AG04450 (cell line): ENCODE data around the gene NDST3. TPM values are rescaled to one million over a fixed set of nuclear protein-coding genes. Genes with fewer than 3 reads are reported as not detected.
A peak's percentile ranks its signal among the peaks of the same experiment; 100 is the strongest.

Experiments used
- CTCF ChIA-PET: fragments of 300-600, 350-600 bp; formaldehyde crosslinking; extraction: SDS; loops from one replicate; lab custom pipeline; 2022; ENCODE audit warnings: antibody characterized with exemption, inconsistent platforms; lab: Charles Lee
- POLR2A ChIA-PET: fragments of 350-600 bp; formaldehyde crosslinking; extraction: SDS; loops from one replicate; lab custom pipeline; 2021; ENCODE audit warnings: antibody characterized with exemption, inconsistent platforms; lab: Yijun Ruan, JAX
- DNase-seq: peaks from one replicate; pipeline ENCODE4 v3.0.0-alpha.2; 2011; ENCODE audit warnings: low read depth, low spot score
- H3K27ac ChIP-seq: one replicate; pipeline ENCODE4 v1.5.1; 2012; ENCODE audit warnings: low read depth, low read length, control low read depth
- H3K27me3 ChIP-seq: one replicate; pipeline ENCODE4 v1.6.0; 2012; ENCODE audit warnings: low read length; ENCODE audit not compliant: control insufficient read depth, insufficient read depth
- H3K4me3 ChIP-seq: 2 replicates; pipeline ENCODE4 v1.5.1; 2011; ENCODE audit warnings: mild to moderate bottlenecking, low read depth, low read length, control low read depth
- H3K9me3 ChIP-seq: 2 replicates; pipeline ENCODE4 v1.5.1; 2012; ENCODE audit warnings: low read length; ENCODE audit not compliant: control insufficient read depth, insufficient read depth
- polyA plus RNA-seq: library from polyadenylated mRNA; depleted of rRNA; stranded (reverse); fragments of >200 nt; gene quantifications from 2 replicates; pipeline ENCODE4 v1.2.3, GENCODE V29; 2011
- TF ChIP-seq, protein P1 (sequence below): IDR thresholded peaks from 2 replicates; pipeline ENCODE4 v1.5.1; 2011; ENCODE audit warnings: low read depth, low read length, control low read depth, inconsistent platforms

The NDST3 gene
- polyA plus RNA-seq, 1 experiment: 0.02 TPM

DNA sequence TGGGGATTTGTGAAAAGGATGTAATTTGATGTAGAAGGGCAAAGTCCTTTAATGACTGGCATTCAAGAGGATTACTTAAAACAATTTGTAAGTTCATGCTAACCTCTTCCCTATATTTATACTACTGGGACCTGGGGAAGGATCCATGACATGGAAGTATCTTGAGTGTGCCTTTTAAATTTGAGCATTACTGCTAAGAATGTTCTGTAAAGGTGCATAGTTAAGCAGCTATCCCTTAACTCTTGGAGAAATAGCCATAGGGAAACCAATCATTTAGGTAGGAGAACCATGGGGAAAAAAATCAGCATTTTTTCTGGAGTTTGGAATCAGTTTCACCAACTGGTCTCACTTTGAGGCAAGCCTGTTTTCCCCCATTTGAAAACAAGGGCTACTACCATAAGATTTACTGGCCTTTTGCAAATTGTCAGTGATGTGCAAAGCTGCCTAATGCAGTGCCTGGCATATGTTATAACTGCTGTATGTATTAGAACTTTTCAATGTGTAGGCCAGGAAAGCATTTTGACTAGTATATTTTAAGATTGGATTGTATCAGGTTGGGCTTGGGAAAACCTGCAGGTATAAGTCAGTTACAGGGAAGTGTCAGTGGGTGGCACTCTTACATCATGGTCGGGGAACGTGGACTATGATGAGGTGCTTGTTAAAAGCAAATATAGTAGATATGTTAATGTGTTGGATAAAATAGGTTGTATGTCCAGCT is 246.4 kb downstream of the NDST3 start:
- POLR2A ChIA-PET: interaction anchor here (3.4 kb wide), 1 partner anchor 71 kb away, joined by 25 read pairs; the partner anchor contains the start of gene PRSS12
- H3K4me3 ChIP-seq: peak overlapping the region; percentile 87
- CTCF ChIA-PET: interaction anchor here (1.3 to 1.5 kb wide), 3 partner anchors 71 to 74 kb away, joined by 3 to 6 read pairs (median 4); partner anchors contain the start of gene PRSS12
- H3K27me3 ChIP-seq: no peaks in the 10 kb centered on the region
- TF ChIP-seq, protein P1, sequence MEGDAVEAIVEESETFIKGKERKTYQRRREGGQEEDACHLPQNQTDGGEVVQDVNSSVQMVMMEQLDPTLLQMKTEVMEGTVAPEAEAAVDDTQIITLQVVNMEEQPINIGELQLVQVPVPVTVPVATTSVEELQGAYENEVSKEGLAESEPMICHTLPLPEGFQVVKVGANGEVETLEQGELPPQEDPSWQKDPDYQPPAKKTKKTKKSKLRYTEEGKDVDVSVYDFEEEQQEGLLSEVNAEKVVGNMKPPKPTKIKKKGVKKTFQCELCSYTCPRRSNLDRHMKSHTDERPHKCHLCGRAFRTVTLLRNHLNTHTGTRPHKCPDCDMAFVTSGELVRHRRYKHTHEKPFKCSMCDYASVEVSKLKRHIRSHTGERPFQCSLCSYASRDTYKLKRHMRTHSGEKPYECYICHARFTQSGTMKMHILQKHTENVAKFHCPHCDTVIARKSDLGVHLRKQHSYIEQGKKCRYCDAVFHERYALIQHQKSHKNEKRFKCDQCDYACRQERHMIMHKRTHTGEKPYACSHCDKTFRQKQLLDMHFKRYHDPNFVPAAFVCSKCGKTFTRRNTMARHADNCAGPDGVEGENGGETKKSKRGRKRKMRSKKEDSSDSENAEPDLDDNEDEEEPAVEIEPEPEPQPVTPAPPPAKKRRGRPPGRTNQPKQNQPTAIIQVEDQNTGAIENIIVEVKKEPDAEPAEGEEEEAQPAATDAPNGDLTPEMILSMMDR: peak; percentile 58
- peak; percentile 48 for DNase-seq
- H3K9me3 ChIP-seq: no peaks in the 10 kb centered on the region
- H3K27ac ChIP-seq: no peak overlapping the region

DNA sequence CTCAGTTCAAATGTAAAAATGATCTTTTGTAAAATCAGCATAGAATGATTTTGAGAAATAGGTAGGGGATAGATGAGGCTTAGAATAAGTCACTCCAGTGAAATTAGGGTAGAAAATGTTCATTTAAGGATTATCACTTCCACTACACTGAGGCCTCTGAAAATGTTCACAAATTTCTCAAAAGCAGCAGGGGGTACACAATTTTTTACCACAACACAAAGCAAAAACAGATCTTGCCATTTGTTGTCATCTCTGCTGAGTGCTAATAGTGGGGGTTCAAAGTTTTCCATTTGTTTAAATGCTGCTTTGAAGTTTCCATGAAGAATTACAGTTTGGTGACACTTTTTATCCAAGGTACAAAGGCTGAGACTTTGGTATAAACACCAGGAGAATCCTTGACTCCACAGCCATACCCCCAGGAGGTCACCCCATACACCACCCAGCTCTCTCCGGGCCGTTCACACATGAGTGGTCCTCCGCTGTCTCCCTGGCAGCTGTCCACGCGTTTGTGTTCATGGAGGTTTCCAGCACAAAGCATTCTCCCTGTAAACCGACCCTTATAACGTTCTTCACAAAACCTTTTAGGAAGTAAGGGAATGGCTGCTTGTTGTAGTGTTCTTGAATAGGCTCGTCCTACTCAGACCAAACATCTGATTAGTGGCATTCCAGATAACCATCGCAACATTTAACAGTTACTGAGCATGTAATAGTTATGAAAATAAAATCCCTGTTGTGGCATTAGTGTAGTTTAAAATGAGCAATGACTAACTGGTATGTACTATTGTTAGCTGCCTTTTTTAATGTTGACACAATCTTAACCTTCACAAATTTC is 247.5 kb downstream of the NDST3 start:
- Histone ChIP-seq H3K27me3 (no peaks in the 10 kb centered on the region), H3K4me3 (peak overlapping the region; percentile 8), H3K27ac (peak overlapping the region; percentile 53), H3K9me3 (no peaks in the 10 kb centered on the region)
- TF ChIP-seq, protein P1: no peak
- ChIA-PET POLR2A (interaction anchor here (3.4 kb wide), 1 partner anchor 70 kb away, joined by 25 read pairs; the partner anchor contains the start of gene PRSS12), CTCF (interaction anchor here (1.3 to 1.5 kb wide), 3 partner anchors 69 to 73 kb away, joined by 3 to 6 read pairs (median 4); partner anchors contain the start of gene PRSS12)
- DNase-seq: no peak

GRCh38 chr4:118282692-118283091 is 248.4 kb downstream of the NDST3 start:
- H3K4me3 ChIP-seq: no peak overlapping the region
- POLR2A ChIA-PET: interaction anchor here (3.4 kb wide), 1 partner anchor 69 kb away, joined by 25 read pairs; the partner anchor contains the start of gene PRSS12
- no peaks in the 10 kb centered on the region for H3K9me3 ChIP-seq
- CTCF ChIA-PET: interaction anchor here (3.5 kb wide), 1 partner anchor 70 kb away, joined by 23 read pairs; the partner anchor contains the start of gene PRSS12
- H3K27ac ChIP-seq: no peak overlapping the region
- no peak for DNase-seq
- H3K27me3 ChIP-seq: no peaks in the 10 kb centered on the region
- TF ChIP-seq, protein P1: no peak

DNA sequence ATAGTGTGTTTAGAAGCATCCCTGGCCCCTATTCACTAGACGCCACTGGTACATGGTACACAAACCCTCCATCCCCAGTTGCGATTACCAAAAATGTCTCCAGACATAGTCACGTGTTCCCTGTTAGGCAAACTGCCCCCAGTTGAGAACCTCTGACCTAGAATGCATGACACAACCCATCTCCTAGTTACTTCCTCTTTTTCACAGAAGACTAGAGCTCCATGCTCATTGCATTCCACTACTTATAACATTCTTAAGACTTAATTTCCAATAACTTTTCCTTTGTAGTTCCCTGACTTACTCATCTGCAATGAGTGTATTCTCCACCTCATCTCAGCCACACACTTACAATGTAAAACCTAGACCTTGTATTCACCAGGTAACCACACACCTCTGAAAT is 249.9 kb downstream of the NDST3 start:
- DNase-seq: no peak
- no peak overlapping the region for H3K4me3 ChIP-seq
- TF ChIP-seq, protein P1: no peak
- H3K27me3 ChIP-seq: no peaks in the 10 kb centered on the region
- H3K9me3 ChIP-seq: no peaks in the 10 kb centered on the region
- H3K27ac ChIP-seq: no peak overlapping the region
- CTCF ChIA-PET: interaction anchor here (3.5 kb wide), 1 partner anchor 69 kb away, joined by 23 read pairs; the partner anchor contains the start of gene PRSS12
- POLR2A ChIA-PET: no interaction called here
